ENCODE data around the gene AFAP1L1. TPM values are rescaled to one million over a fixed set of nuclear protein-coding genes. Genes with fewer than 3 reads are reported as not detected.

Gene AFAP1L1
- total and polyA plus RNA-seq, 2 of the 13 experiments (the other 11 are each of a cell fraction or from before 2014, with no cell fraction given): 0.38 to 1.0 TPM

- TF ChIP-seq ZNF574 (CRISPR knock-in tag; IDR thresholded peaks at IDR 0.05) (peak; percentile 46; the same call in 1 of the 2 replicates), BRD4 (CRISPR knock-in tag; IDR thresholded peaks at IDR 0.05) (no peak), SOX13 (IDR thresholded peaks at IDR 0.05) (no peak), SOX13 (CRISPR knock-in tag; conservative IDR thresholded peaks at IDR 0.05 in 1 of 2, IDR thresholded peaks at IDR 0.05 in 1 of 2) (peak in 1 of 2 experiments; percentile 47; a peak in 1 of 4 replicates), ZSCAN29 (CRISPR knock-in tag; conservative IDR thresholded peaks at IDR 0.05) (0 out of 2 replicates have a peak, but pooled peaks have one; percentile 71), ZBTB8A (CRISPR knock-in tag; IDR thresholded peaks at IDR 0.05; ENCODE audit: borderline replicate concordance, low read depth) (no peak), RBAK (CRISPR knock-in tag; IDR thresholded peaks at IDR 0.05) (no peak), HOXA7 (CRISPR knock-in tag; IDR thresholded peaks at IDR 0.05) (no peak), HES4 (CRISPR knock-in tag; IDR thresholded peaks at IDR 0.05; ENCODE audit: borderline replicate concordance) (no peak), ZNF577 (CRISPR knock-in tag; IDR thresholded peaks at IDR 0.05; ENCODE audit: borderline replicate concordance, low read depth) (no peak), ZNF605 (CRISPR knock-in tag; IDR thresholded peaks at IDR 0.05) (no peak), HDAC1 (CRISPR knock-in tag; IDR thresholded peaks at IDR 0.05) (peak; percentile 83), HNF4G (IDR thresholded peaks at IDR 0.05; ENCODE audit: borderline replicate concordance, low read depth, low read length) (peak; percentile 93), HNF4G (CRISPR knock-in tag; IDR thresholded peaks at IDR 0.05; ENCODE audit: borderline replicate concordance, low read depth) (peak; percentile 89), TFDP1 (CRISPR knock-in tag; IDR thresholded peaks at IDR 0.05; ENCODE audit: borderline replicate concordance) (no peak), SSRP1 (CRISPR knock-in tag; IDR thresholded peaks at IDR 0.05) (no peak), PAXIP1 (CRISPR knock-in tag; conservative IDR thresholded peaks at IDR 0.05) (peak; percentile 92), SETDB1 (CRISPR knock-in tag; IDR thresholded peaks at IDR 0.05; ENCODE audit: borderline replicate concordance) (no peak), ZNF292 (CRISPR knock-in tag; IDR thresholded peaks at IDR 0.05; ENCODE audit: borderline replicate concordance, low read depth) (peak; percentile 88; the same call in 1 of the 2 replicates), ZNF713 (CRISPR knock-in tag; IDR thresholded peaks at IDR 0.05) (no peak), PITX1 (CRISPR knock-in tag; IDR thresholded peaks at IDR 0.05) (no peak), HNRNPLL (IDR thresholded peaks at IDR 0.05; ENCODE audit: low read depth, low read length, poor library complexity, severe bottlenecking) (peak; percentile 25), ZNF576 (CRISPR knock-in tag; IDR thresholded peaks at IDR 0.05) (no peak), CREM (IDR thresholded peaks at IDR 0.05) (no peak), CREM (CRISPR knock-in tag; IDR thresholded peaks at IDR 0.05) (no peak)
These were observed 50.9 kb downstream of the AFAP1L1 start (continued) for GRCh38 chr5:149322518-149322917.

All from HepG2 (cell line).